ENCODE measurements around the gene CAST. TPM values are rescaled to one million over a fixed set of nuclear protein-coding genes. Genes with fewer than 3 reads are reported as not detected.

CAST gene
- polyA plus RNA-seq, 2 of the 4 experiments (the other 2 are of a cell fraction): 163 to 257 TPM

DNA sequence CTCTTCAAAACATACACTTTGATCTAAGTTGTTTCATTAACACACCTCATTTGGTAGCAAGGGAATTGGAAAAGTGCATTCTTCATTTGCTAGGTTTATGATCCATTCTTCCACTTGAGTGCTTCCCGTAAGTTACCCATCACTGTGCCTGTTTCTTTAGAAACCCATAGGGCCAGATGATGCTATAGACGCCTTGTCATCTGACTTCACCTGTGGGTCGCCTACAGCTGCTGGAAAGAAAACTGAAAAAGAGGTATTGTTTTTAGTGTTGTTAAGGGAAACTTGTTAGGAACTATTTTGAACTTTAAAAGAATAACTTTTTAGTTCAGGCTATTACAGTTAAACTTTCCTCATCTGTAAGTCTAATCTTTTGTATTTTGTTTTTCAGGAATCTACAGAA is 78.9 kb downstream of the CAST start (continued):
- TF ChIP-seq, protein P1, sequence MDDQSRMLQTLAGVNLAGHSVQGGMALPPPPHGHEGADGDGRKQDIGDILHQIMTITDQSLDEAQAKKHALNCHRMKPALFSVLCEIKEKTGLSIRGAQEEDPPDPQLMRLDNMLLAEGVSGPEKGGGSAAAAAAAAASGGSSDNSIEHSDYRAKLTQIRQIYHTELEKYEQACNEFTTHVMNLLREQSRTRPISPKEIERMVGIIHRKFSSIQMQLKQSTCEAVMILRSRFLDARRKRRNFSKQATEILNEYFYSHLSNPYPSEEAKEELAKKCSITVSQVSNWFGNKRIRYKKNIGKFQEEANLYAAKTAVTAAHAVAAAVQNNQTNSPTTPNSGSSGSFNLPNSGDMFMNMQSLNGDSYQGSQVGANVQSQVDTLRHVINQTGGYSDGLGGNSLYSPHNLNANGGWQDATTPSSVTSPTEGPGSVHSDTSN (IDR thresholded peaks at IDR 0.05): no peak
- TF ChIP-seq POLR2A (IDR thresholded peaks at IDR 0.05; ENCODE audit: low read length): no peak
- TF ChIP-seq JUN (IDR thresholded peaks at IDR 0.05): no peak
- TF ChIP-seq RFX5 (IDR thresholded peaks at IDR 0.05): no peak

DNA sequence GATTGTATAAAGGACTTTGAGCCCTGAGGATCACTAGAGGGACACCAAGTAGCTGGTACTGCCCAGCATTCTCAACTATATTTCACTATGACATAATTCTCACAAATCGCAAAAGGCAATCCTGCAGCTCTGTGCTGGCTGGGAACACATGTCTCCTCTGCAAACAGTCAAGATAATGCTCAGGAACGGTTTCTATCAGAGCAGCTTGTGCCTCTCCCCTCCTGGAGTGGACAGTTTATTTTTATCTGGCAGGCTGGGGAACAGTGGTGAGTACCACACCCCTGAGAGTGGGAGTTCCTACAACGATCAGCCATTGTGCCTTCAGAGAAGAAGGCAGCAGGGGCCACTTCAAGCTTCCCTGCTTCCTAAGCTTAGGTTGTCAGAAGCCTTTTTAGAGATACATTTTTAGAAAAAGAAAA is 79.7 kb downstream of the CAST start:
- FAIRE-seq (no peak), DNase-seq (ENCODE audit: low read depth in 1 of 2, low spot score in 1 of 2) (no peak), ATAC-seq (no peak)
- WGBS (ENCODE audit: missing lambda C conversion rate): 84% methylated on average over 3 of the region's 3 CpGs
- no peaks in the 10 kb centered on the region for H3K9me3 ChIP-seq
- ChIA-PET CTCF (interaction anchor here (0.5 to 2.4 kb wide), 8 partner anchors 11 to 1518 kb away, joined by 3 to 14 read pairs (median 4); no protein-coding TSS in a partner anchor), POLR2A (no interaction called here)
- H3K4me1 ChIP-seq: peaks cover 7% of the 10 kb centered on the region
- H3K4me2 ChIP-seq: no peak overlapping the region
- TF ChIP-seq RNF2 (IDR thresholded peaks at IDR 0.05; ENCODE audit: borderline replicate concordance, low read depth) (no peak), HDAC2 (IDR thresholded peaks at IDR 0.05) (no peak), FOXS1 (CRISPR knock-in tag; IDR thresholded peaks at IDR 0.05) (no peak), FOSB (CRISPR knock-in tag; IDR thresholded peaks at IDR 0.05) (no peak), ESRRA (IDR thresholded peaks at IDR 0.05; ENCODE audit: borderline replicate concordance, low read length) (no peak), TP53 (CRISPR knock-in tag; IDR thresholded peaks at IDR 0.05) (no peak), EHMT2 (IDR thresholded peaks at IDR 0.05; ENCODE audit: low read depth) (no peak), CBX8 (IDR thresholded peaks at IDR 0.05) (no peak), HOXB5 (CRISPR knock-in tag; IDR thresholded peaks at IDR 0.05) (no peak), HOXB13 (CRISPR knock-in tag; IDR thresholded peaks at IDR 0.05; ENCODE audit: low read depth) (no peak), ZSCAN20 (CRISPR knock-in tag; IDR thresholded peaks at IDR 0.05) (no peak), CHD2 (IDR thresholded peaks at IDR 0.05; ENCODE audit: low read length, partially characterized antibody) (no peak), RAD21 (conservative IDR thresholded peaks at IDR 0.05 in 1 of 2, IDR thresholded peaks at IDR 0.05 in 1 of 2) (no peak), SREBF2 (IDR thresholded peaks at IDR 0.05) (no peak), PHF8 (IDR thresholded peaks at IDR 0.05; ENCODE audit: borderline replicate concordance, low read depth) (no peak), CHD4 (IDR thresholded peaks at IDR 0.05; ENCODE audit: borderline replicate concordance) (no peak), KDM1A (IDR thresholded peaks at IDR 0.05; ENCODE audit: low read depth) (no peak)
- TF ChIP-seq, protein P2, sequence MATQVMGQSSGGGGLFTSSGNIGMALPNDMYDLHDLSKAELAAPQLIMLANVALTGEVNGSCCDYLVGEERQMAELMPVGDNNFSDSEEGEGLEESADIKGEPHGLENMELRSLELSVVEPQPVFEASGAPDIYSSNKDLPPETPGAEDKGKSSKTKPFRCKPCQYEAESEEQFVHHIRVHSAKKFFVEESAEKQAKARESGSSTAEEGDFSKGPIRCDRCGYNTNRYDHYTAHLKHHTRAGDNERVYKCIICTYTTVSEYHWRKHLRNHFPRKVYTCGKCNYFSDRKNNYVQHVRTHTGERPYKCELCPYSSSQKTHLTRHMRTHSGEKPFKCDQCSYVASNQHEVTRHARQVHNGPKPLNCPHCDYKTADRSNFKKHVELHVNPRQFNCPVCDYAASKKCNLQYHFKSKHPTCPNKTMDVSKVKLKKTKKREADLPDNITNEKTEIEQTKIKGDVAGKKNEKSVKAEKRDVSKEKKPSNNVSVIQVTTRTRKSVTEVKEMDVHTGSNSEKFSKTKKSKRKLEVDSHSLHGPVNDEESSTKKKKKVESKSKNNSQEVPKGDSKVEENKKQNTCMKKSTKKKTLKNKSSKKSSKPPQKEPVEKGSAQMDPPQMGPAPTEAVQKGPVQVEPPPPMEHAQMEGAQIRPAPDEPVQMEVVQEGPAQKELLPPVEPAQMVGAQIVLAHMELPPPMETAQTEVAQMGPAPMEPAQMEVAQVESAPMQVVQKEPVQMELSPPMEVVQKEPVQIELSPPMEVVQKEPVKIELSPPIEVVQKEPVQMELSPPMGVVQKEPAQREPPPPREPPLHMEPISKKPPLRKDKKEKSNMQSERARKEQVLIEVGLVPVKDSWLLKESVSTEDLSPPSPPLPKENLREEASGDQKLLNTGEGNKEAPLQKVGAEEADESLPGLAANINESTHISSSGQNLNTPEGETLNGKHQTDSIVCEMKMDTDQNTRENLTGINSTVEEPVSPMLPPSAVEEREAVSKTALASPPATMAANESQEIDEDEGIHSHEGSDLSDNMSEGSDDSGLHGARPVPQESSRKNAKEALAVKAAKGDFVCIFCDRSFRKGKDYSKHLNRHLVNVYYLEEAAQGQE (IDR thresholded peaks at IDR 0.05): no peak
- H3K4me3 ChIP-seq: no peak overlapping the region
- no peak overlapping the region for H3K27ac ChIP-seq

DNA sequence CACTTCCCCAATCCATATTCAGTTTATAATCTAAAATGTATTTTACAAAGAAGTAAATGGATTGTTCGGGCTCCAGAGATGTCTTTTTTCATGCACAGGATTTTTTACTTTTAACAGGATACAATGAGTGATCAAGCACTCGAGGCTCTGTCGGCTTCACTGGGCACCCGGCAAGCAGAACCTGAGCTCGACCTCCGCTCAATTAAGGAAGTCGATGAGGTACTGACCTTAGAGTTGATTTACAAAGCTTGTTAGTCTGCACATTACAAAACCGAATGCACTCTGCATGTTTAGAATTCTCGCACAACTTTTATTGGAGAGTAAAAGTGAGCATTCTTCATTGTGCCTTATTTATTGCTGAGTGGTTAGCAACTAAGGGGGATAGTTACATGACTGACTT is 80.4 kb downstream of the CAST start:
- POLR2A ChIA-PET: no interaction called here
- Histone ChIP-seq H3K9me3 (no peaks in the 10 kb centered on the region), H3K4me3 (no peak overlapping the region), H3K27ac (no peak overlapping the region), H3K4me2 (no peak overlapping the region), H3K4me1 (peaks cover 7% of the 10 kb centered on the region)
- DNase-seq (ENCODE audit: low read depth in 1 of 2, low spot score in 1 of 2) (no peak), ATAC-seq (no peak), FAIRE-seq (no peak)
- WGBS (ENCODE audit: missing lambda C conversion rate): 78% methylated on average over 9 of the region's 9 CpGs
- CTCF ChIA-PET: interaction anchor here (0.6 to 2.4 kb wide), 8 partner anchors 10 to 1517 kb away, joined by 3 to 14 read pairs (median 4); no protein-coding TSS in a partner anchor
- TF ChIP-seq FOSL2 (IDR thresholded peaks at IDR 0.05): no peak
- TF ChIP-seq FOSL2 (CRISPR knock-in tag; IDR thresholded peaks at IDR 0.05): no peak
- no peak for TF ChIP-seq HEYL (CRISPR knock-in tag; IDR thresholded peaks at IDR 0.05)
- no peak for TF ChIP-seq POLR2A (IDR thresholded peaks at IDR 0.05; ENCODE audit: low read length)
- TF ChIP-seq SMC3 (IDR thresholded peaks at IDR 0.05): no peak
- no peak for TF ChIP-seq CHD4 (IDR thresholded peaks at IDR 0.05; ENCODE audit: borderline replicate concordance)
- TF ChIP-seq PHF8 (IDR thresholded peaks at IDR 0.05; ENCODE audit: borderline replicate concordance, low read depth): no peak
- TF ChIP-seq FOSB (CRISPR knock-in tag; IDR thresholded peaks at IDR 0.05): no peak
- TF ChIP-seq, protein P3, sequence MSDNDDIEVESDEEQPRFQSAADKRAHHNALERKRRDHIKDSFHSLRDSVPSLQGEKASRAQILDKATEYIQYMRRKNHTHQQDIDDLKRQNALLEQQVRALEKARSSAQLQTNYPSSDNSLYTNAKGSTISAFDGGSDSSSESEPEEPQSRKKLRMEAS (IDR thresholded peaks at IDR 0.05): no peak
- TF ChIP-seq CEBPB (IDR thresholded peaks at IDR 0.05): no peak
- TF ChIP-seq, protein P4, sequence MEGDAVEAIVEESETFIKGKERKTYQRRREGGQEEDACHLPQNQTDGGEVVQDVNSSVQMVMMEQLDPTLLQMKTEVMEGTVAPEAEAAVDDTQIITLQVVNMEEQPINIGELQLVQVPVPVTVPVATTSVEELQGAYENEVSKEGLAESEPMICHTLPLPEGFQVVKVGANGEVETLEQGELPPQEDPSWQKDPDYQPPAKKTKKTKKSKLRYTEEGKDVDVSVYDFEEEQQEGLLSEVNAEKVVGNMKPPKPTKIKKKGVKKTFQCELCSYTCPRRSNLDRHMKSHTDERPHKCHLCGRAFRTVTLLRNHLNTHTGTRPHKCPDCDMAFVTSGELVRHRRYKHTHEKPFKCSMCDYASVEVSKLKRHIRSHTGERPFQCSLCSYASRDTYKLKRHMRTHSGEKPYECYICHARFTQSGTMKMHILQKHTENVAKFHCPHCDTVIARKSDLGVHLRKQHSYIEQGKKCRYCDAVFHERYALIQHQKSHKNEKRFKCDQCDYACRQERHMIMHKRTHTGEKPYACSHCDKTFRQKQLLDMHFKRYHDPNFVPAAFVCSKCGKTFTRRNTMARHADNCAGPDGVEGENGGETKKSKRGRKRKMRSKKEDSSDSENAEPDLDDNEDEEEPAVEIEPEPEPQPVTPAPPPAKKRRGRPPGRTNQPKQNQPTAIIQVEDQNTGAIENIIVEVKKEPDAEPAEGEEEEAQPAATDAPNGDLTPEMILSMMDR (IDR thresholded peaks at IDR 0.05): no peak
- TF ChIP-seq NFE2L2 (conservative IDR thresholded peaks at IDR 0.05; ENCODE audit: low read length): no peak
- no peak for TF ChIP-seq ESRRA (IDR thresholded peaks at IDR 0.05; ENCODE audit: borderline replicate concordance, low read length)
- TF ChIP-seq MYC (IDR thresholded peaks at IDR 0.05; ENCODE audit: borderline replicate concordance, low read length): no peak
